Measurements from ENCODE around the gene GPHA2.

GPHA2 gene

DNA sequence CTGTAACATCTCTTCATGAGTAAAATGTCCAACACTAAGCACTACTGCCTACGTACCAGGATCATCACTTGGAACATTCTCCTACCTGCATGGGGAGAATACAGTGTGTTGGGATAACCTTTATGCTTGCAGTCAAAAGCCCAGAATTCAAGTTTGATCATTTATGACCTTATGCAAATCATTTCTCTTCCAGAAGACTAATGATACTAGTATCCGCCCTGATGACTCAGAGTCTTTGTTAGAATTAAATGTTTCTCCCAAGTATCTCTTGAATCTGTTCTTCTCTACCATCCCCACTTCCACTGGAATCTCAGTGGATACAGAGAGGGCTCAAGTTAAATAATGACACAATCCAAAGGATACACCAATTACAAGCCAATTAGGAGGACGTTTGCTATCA lies 23.8 kb upstream of the GPHA2 start:
- Histone ChIP-seq H3K4me3 (ENCODE audit: low read length in 2 of 2) (no peak overlapping the region), H3K27me3 (ENCODE audit: control insufficient read depth in 2 of 2, insufficient read depth in 2 of 2, low read length in 2 of 2) (no peaks in the 10 kb centered on the region), H3K36me3 (ENCODE audit: control insufficient read depth in 2 of 2, insufficient read depth in 2 of 2, low read length in 2 of 2) (no peaks in the 10 kb centered on the region), H3K9ac (ENCODE audit: low read depth in 1 of 2, low read length in 2 of 2) (no peak overlapping the region), H3K27ac (ENCODE audit: low read depth in 2 of 2, low read length in 2 of 2) (no peak overlapping the region), H3K4me1 (ENCODE audit: control insufficient read depth in 2 of 2, insufficient read depth in 2 of 2, low read length in 2 of 2) (no peaks in the 10 kb centered on the region), H3K9me3 (ENCODE audit: control insufficient read depth in 2 of 2, low read length in 2 of 2) (no peaks in the 10 kb centered on the region)

DNA sequence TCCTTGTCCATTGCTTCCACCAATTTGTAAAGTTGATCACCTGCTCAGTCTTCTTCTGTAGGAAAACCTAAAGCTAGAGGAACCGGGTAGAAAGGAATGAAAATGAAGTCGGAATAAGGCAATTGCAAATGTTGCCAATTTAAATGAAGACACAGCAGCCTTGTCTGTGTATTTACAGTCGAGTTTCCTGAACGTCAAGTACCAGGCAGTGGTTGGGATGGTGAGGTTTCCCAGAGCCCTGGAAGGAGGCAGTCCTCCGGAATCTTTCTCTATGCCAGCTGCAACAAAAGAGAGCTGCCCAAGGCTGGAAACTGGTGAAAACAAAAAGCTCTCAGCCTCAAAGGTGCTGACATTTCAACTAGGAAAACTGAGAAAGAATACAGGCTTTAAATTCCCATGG lies 18.5 kb upstream of the GPHA2 start:
- no peak overlapping the region for H3K9ac ChIP-seq (ENCODE audit: low read depth in 1 of 2, low read length in 2 of 2)
- H3K4me1 ChIP-seq (ENCODE audit: control insufficient read depth in 2 of 2, insufficient read depth in 2 of 2, low read length in 2 of 2) = no peaks in the 10 kb centered on the region
- no peaks in the 10 kb centered on the region for H3K9me3 ChIP-seq (ENCODE audit: control insufficient read depth in 2 of 2, low read length in 2 of 2)
- H3K4me3 ChIP-seq (ENCODE audit: low read length in 2 of 2) = no peak overlapping the region
- H3K27ac ChIP-seq (ENCODE audit: low read depth in 2 of 2, low read length in 2 of 2) = no peak overlapping the region
- no peaks in the 10 kb centered on the region for H3K36me3 ChIP-seq (ENCODE audit: control insufficient read depth in 2 of 2, insufficient read depth in 2 of 2, low read length in 2 of 2)
- H3K27me3 ChIP-seq (ENCODE audit: control insufficient read depth in 2 of 2, insufficient read depth in 2 of 2, low read length in 2 of 2) = no peaks in the 10 kb centered on the region

- Histone ChIP-seq H3K9ac (ENCODE audit: low read depth in 1 of 2, low read length in 2 of 2) (no peak overlapping the region), H3K4me1 (ENCODE audit: control insufficient read depth in 2 of 2, insufficient read depth in 2 of 2, low read length in 2 of 2) (no peaks in the 10 kb centered on the region), H3K36me3 (ENCODE audit: control insufficient read depth in 2 of 2, insufficient read depth in 2 of 2, low read length in 2 of 2) (no peaks in the 10 kb centered on the region), H3K4me3 (ENCODE audit: low read length in 2 of 2) (no peak overlapping the region), H3K9me3 (ENCODE audit: control insufficient read depth in 2 of 2, low read length in 2 of 2) (no peaks in the 10 kb centered on the region), H3K27ac (ENCODE audit: low read depth in 2 of 2, low read length in 2 of 2) (no peak overlapping the region), H3K27me3 (ENCODE audit: control insufficient read depth in 2 of 2, insufficient read depth in 2 of 2, low read length in 2 of 2) (no peaks in the 10 kb centered on the region)
These were observed 15.8 kb upstream of the GPHA2 start for GRCh38 chr11:64951529-64951928.

- Histone ChIP-seq H3K36me3 (ENCODE audit: control insufficient read depth in 2 of 2, insufficient read depth in 2 of 2, low read length in 2 of 2) (no peaks in the 10 kb centered on the region), H3K4me1 (ENCODE audit: control insufficient read depth in 2 of 2, insufficient read depth in 2 of 2, low read length in 2 of 2) (no peaks in the 10 kb centered on the region), H3K9me3 (ENCODE audit: control insufficient read depth in 2 of 2, low read length in 2 of 2) (no peaks in the 10 kb centered on the region), H3K27me3 (ENCODE audit: control insufficient read depth in 2 of 2, insufficient read depth in 2 of 2, low read length in 2 of 2) (no peaks in the 10 kb centered on the region), H3K4me3 (ENCODE audit: low read length in 2 of 2) (no peak overlapping the region), H3K9ac (ENCODE audit: low read depth in 1 of 2, low read length in 2 of 2) (no peak overlapping the region), H3K27ac (ENCODE audit: low read depth in 2 of 2, low read length in 2 of 2) (no peak overlapping the region)
These were observed 11.6 kb upstream of the GPHA2 start for GRCh38 chr11:64947208-64947814.

DNA sequence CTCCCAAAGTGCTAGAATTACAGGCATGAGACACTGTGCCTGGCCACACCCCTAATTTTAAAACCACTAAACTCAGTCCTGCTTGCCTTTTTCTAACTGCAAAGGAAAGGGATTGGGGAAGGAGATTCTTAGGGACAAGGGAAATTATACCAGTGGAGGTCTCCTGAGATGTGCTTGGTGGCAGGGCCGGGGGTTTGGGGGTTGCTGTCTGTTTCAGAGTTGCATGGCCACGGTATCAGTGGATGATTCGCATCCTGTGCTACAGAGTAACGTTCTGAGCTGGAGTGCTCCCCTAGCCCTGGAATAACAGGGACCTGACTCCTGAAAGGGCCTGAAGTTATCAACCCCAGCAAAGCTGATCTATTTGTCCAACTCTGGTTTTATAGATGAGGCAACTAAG lies 846 bp upstream of the GPHA2 start:
- H3K9me3 ChIP-seq (ENCODE audit: control insufficient read depth in 2 of 2, low read length in 2 of 2) = no peaks in the 10 kb centered on the region
- no peak overlapping the region for H3K27ac ChIP-seq (ENCODE audit: low read depth in 2 of 2, low read length in 2 of 2)
- H3K4me1 ChIP-seq (ENCODE audit: control insufficient read depth in 2 of 2, insufficient read depth in 2 of 2, low read length in 2 of 2) = no peaks in the 10 kb centered on the region
- peaks cover 19 to 20% of the 10 kb centered on the region in 2 donors for H3K36me3 ChIP-seq (ENCODE audit: control insufficient read depth in 2 of 2, insufficient read depth in 2 of 2, low read length in 2 of 2)
- no peak overlapping the region for H3K4me3 ChIP-seq (ENCODE audit: low read length in 2 of 2)
- no peak overlapping the region for H3K9ac ChIP-seq (ENCODE audit: low read depth in 1 of 2, low read length in 2 of 2)
- H3K27me3 ChIP-seq (ENCODE audit: control insufficient read depth in 2 of 2, insufficient read depth in 2 of 2, low read length in 2 of 2) = no peaks in the 10 kb centered on the region

DNA sequence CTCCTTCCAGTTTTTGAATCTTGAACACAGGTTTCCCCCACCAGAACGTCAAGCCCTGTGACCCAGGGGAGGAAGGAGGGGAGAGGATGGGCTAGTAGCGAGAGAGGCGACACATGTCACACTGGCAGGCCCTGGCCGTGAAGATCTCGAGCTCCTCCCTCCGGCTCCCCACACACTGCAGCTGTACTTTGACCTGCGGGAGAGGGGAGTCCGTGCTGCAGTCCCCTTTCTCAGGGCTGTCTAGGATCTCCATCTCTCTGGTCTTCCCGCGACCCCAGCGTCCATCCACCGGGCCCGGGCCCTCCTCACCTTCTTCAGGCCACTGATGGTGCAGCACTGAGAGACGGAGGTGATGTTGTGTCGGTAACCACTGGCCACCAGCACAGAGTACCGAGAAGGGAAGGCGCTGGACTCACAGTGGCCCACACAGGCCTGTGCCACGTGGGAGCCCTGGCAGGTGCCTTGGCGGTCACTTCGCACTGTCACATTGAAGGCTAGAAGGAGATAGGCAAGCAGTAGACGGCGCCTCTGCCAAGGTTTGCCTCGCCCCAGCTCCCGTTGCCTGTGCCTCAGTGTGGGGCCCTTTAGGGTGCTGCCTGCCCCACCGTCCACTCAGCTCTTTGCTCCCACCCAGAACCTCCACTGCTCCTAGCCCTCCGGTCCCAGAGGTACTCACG lies 873 bp downstream of the GPHA2 start:
- peaks cover 30 to 35% of the 10 kb centered on the region in 2 donors for H3K36me3 ChIP-seq (ENCODE audit: control insufficient read depth in 2 of 2, insufficient read depth in 2 of 2, low read length in 2 of 2)
- H3K9me3 ChIP-seq (ENCODE audit: control insufficient read depth in 2 of 2, low read length in 2 of 2) = no peaks in the 10 kb centered on the region
- no peak overlapping the region for H3K9ac ChIP-seq (ENCODE audit: low read depth in 1 of 2, low read length in 2 of 2)

GRCh38 chr11:64933935-64934681 lies 1.6 kb downstream of the GPHA2 start:
- H3K27ac ChIP-seq (ENCODE audit: low read depth in 2 of 2, low read length in 2 of 2) = no peak overlapping the region
- H3K27me3 ChIP-seq (ENCODE audit: control insufficient read depth in 2 of 2, insufficient read depth in 2 of 2, low read length in 2 of 2) = no peaks in the 10 kb centered on the region
- no peak overlapping the region for H3K4me3 ChIP-seq (ENCODE audit: low read length in 2 of 2)
- H3K36me3 ChIP-seq (ENCODE audit: control insufficient read depth in 2 of 2, insufficient read depth in 2 of 2, low read length in 2 of 2) = peaks cover 30 to 38% of the 10 kb centered on the region in 2 donors
- H3K9me3 ChIP-seq (ENCODE audit: control insufficient read depth in 2 of 2, low read length in 2 of 2) = no peaks in the 10 kb centered on the region
- no peaks in the 10 kb centered on the region for H3K4me1 ChIP-seq (ENCODE audit: control insufficient read depth in 2 of 2, insufficient read depth in 2 of 2, low read length in 2 of 2)
- no peak overlapping the region for H3K9ac ChIP-seq (ENCODE audit: low read depth in 1 of 2, low read length in 2 of 2)

More for the DNA sequence above, 873 bp downstream of the GPHA2 start:
- H3K4me1 ChIP-seq (ENCODE audit: control insufficient read depth in 2 of 2, insufficient read depth in 2 of 2, low read length in 2 of 2) = no peaks in the 10 kb centered on the region
- no peak overlapping the region for H3K4me3 ChIP-seq (ENCODE audit: low read length in 2 of 2)
- no peaks in the 10 kb centered on the region for H3K27me3 ChIP-seq (ENCODE audit: control insufficient read depth in 2 of 2, insufficient read depth in 2 of 2, low read length in 2 of 2)
- H3K27ac ChIP-seq (ENCODE audit: low read depth in 2 of 2, low read length in 2 of 2) = no peak overlapping the region

DNA sequence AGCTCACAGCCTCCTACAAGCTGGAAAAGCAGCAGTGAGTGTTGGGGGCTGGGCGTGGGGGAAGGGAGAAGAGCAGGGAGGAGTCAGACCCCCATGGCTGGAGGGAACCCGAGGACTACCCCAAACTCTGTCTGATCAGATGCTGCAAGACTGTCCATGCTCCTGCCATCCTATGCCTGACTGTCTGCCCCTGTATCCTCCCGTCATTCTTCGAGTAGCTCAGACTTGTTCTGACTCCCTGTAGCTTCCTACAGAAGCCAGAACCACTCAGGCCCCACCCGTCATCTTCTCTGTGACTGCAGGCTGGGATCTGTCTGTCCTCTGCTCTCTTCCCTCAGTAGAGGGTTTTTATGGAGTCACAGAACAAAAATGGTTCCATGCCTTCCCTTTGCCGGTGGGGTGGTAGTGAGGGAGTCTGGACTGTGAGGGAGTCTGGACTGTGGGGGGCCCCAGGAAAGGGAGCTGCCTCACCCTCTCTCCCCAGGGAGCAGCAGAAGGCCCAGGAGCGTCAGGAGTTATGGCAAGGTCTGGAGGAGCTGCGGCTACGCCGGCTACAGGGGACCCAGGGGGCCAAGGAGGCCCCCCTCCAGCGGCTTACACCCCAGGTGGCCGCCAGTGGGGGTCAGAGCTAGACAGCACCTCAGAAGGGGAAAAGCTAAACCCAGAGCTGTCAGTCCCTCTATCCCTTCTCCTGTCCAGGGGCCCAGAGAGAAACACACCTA lies 2.3 kb downstream of the GPHA2 start:
- no peak overlapping the region for H3K27ac ChIP-seq (ENCODE audit: low read depth in 2 of 2, low read length in 2 of 2)
- H3K9ac ChIP-seq (ENCODE audit: low read depth in 1 of 2, low read length in 2 of 2) = no peak overlapping the region
- no peaks in the 10 kb centered on the region for H3K27me3 ChIP-seq (ENCODE audit: control insufficient read depth in 2 of 2, insufficient read depth in 2 of 2, low read length in 2 of 2)
- H3K9me3 ChIP-seq (ENCODE audit: control insufficient read depth in 2 of 2, low read length in 2 of 2) = no peaks in the 10 kb centered on the region
- no peak overlapping the region for H3K4me3 ChIP-seq (ENCODE audit: low read length in 2 of 2)
- peaks cover 30 to 38% of the 10 kb centered on the region in 2 donors for H3K36me3 ChIP-seq (ENCODE audit: control insufficient read depth in 2 of 2, insufficient read depth in 2 of 2, low read length in 2 of 2)
- no peaks in the 10 kb centered on the region for H3K4me1 ChIP-seq (ENCODE audit: control insufficient read depth in 2 of 2, insufficient read depth in 2 of 2, low read length in 2 of 2)

DNA sequence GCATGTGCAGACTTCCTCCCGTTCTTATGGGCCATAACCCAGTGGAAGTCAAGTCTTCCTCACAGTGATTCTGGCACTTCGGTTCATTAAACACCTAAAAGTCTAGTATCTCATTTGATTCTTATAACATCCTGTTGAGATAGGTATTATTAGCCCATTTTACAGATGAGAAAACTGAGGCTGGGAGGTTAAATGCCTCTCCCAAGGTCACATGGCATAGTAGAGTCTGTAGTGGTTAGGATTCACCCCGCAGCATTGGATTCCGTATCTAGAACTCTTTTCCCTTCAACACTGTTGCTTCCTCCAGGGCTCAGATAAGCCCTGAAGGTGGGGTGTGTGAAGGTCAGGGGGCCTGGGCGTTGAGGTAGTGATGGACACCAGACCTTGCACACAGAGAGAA lies 3.4 kb downstream of the GPHA2 start:
- Histone ChIP-seq H3K36me3 (ENCODE audit: control insufficient read depth in 2 of 2, insufficient read depth in 2 of 2, low read length in 2 of 2) (peaks cover 33 to 45% of the 10 kb centered on the region in 2 donors), H3K27me3 (ENCODE audit: control insufficient read depth in 2 of 2, insufficient read depth in 2 of 2, low read length in 2 of 2) (no peaks in the 10 kb centered on the region), H3K9me3 (ENCODE audit: control insufficient read depth in 2 of 2, low read length in 2 of 2) (no peaks in the 10 kb centered on the region), H3K4me1 (ENCODE audit: control insufficient read depth in 2 of 2, insufficient read depth in 2 of 2, low read length in 2 of 2) (no peaks in the 10 kb centered on the region), H3K27ac (ENCODE audit: low read depth in 2 of 2, low read length in 2 of 2) (no peak overlapping the region), H3K9ac (ENCODE audit: low read depth in 1 of 2, low read length in 2 of 2) (no peak overlapping the region), H3K4me3 (ENCODE audit: low read length in 2 of 2) (no peak overlapping the region)

- Histone ChIP-seq H3K4me1 (ENCODE audit: control insufficient read depth in 2 of 2, insufficient read depth in 2 of 2, low read length in 2 of 2) (no peaks in the 10 kb centered on the region), H3K36me3 (ENCODE audit: control insufficient read depth in 2 of 2, insufficient read depth in 2 of 2, low read length in 2 of 2) (peaks cover 33 to 45% of the 10 kb centered on the region in 2 donors), H3K27me3 (ENCODE audit: control insufficient read depth in 2 of 2, insufficient read depth in 2 of 2, low read length in 2 of 2) (no peaks in the 10 kb centered on the region), H3K27ac (ENCODE audit: low read depth in 2 of 2, low read length in 2 of 2) (no peak overlapping the region), H3K4me3 (ENCODE audit: low read length in 2 of 2) (no peak overlapping the region), H3K9ac (ENCODE audit: low read depth in 1 of 2, low read length in 2 of 2) (no peak overlapping the region), H3K9me3 (ENCODE audit: control insufficient read depth in 2 of 2, low read length in 2 of 2) (no peaks in the 10 kb centered on the region)
These were observed 4.4 kb downstream of the GPHA2 start for GRCh38 chr11:64931290-64931689.

Data from mucosa of rectum (tissue), 2 donors.